ENCODE results near the gene GPR34. TPM values are rescaled to one million over a fixed set of nuclear protein-coding genes. Genes with fewer than 3 reads are reported as not detected.

GPR34 gene
- total RNA-seq, 1 donor from 2014 or later: 33.6 TPM

DNA sequence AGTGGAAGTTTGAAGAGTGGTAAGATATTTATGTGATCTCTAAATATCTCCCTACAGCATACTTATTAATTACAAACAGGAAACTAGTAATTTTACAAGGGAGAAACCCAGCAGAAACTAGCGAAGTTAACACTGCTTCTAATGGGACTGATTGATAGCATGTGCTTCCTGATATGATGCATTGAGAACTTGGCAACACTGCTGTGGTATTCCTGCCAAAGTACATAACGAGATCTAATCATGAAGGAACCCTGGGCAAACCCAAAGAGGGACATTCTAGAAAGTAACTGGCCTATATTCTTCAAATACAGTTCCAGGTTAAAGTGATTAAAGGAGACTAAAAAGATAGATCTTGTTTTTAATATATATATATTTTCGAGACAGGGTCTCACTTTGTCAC is 4.6 kb upstream of the GPR34 start:
- no peaks in the 10 kb centered on the region for H3K36me3 ChIP-seq
- H3K4me3 ChIP-seq: no peak overlapping the region
- H3K27me3 ChIP-seq (ENCODE audit: low read depth): no peaks in the 10 kb centered on the region
- DNase-seq (no peak), ATAC-seq (peak in 1 of 2 donors; percentile 33)
- H3K27ac ChIP-seq: no peak overlapping the region
- H3K9me3 ChIP-seq: no peaks in the 10 kb centered on the region
- intact Hi-C loops (cut with DNase I): no loop called here
- H3K4me1 ChIP-seq: no peaks in the 10 kb centered on the region
- TF ChIP-seq, protein P1, sequence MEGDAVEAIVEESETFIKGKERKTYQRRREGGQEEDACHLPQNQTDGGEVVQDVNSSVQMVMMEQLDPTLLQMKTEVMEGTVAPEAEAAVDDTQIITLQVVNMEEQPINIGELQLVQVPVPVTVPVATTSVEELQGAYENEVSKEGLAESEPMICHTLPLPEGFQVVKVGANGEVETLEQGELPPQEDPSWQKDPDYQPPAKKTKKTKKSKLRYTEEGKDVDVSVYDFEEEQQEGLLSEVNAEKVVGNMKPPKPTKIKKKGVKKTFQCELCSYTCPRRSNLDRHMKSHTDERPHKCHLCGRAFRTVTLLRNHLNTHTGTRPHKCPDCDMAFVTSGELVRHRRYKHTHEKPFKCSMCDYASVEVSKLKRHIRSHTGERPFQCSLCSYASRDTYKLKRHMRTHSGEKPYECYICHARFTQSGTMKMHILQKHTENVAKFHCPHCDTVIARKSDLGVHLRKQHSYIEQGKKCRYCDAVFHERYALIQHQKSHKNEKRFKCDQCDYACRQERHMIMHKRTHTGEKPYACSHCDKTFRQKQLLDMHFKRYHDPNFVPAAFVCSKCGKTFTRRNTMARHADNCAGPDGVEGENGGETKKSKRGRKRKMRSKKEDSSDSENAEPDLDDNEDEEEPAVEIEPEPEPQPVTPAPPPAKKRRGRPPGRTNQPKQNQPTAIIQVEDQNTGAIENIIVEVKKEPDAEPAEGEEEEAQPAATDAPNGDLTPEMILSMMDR (IDR thresholded peaks at IDR 0.05): no peak

DNA sequence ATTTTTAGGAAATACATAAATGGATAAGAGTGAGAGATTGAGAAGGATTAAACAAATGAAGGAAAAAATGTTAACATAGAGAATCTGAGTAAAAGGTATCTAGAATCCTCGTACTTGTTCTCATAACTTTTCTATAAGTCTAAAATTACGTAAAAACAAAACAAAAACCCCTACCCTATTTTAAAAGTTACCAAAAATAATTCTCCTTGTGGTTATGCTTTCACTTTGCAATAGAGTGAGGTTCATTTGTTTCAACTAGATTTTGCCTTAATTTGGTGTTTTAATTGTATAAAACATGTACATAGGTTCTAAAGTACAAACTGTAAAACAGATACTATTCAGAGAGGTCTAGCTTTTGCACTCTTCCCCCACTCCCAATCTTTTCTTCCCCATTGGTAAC is 3.8 kb upstream of the GPR34 start:
- no peak overlapping the region for H3K4me3 ChIP-seq
- intact Hi-C loops (cut with DNase I): no loop called here
- no peaks in the 10 kb centered on the region for H3K36me3 ChIP-seq
- H3K27me3 ChIP-seq (ENCODE audit: low read depth): no peaks in the 10 kb centered on the region
- no peak overlapping the region for H3K27ac ChIP-seq
- TF ChIP-seq, protein P1 (IDR thresholded peaks at IDR 0.05): no peak
- ATAC-seq (no peak), DNase-seq (no peak)
- H3K9me3 ChIP-seq: no peaks in the 10 kb centered on the region
- H3K4me1 ChIP-seq: no peaks in the 10 kb centered on the region

DNA sequence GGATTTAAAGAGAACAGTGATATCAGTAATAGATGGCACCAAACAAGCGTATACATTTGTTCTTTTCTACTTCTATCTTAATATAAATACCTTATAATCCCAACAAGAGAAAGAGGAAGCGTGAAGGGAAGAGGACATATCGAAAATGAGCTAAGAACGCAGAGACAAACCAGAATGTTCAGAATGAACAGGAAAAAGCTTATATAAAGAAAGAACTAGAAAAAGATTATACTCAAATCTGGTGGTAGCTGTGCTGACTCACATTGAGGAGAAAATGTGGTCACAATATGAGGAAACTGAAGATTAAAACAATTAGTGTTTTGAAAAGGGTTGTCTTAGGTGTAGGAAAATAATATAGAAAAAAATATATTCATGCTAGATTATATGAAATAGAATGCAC is 2.0 kb upstream of the GPR34 start:
- no peaks in the 10 kb centered on the region for H3K27me3 ChIP-seq (ENCODE audit: low read depth)
- no peaks in the 10 kb centered on the region for H3K4me1 ChIP-seq
- H3K9me3 ChIP-seq: no peaks in the 10 kb centered on the region
- H3K36me3 ChIP-seq: no peaks in the 10 kb centered on the region
- H3K27ac ChIP-seq: no peak overlapping the region
- ATAC-seq (no peak), DNase-seq (no peak)
- H3K4me3 ChIP-seq: no peak overlapping the region
- intact Hi-C loops (cut with DNase I): no loop called here
- TF ChIP-seq, protein P1 (IDR thresholded peaks at IDR 0.05): no peak

DNA sequence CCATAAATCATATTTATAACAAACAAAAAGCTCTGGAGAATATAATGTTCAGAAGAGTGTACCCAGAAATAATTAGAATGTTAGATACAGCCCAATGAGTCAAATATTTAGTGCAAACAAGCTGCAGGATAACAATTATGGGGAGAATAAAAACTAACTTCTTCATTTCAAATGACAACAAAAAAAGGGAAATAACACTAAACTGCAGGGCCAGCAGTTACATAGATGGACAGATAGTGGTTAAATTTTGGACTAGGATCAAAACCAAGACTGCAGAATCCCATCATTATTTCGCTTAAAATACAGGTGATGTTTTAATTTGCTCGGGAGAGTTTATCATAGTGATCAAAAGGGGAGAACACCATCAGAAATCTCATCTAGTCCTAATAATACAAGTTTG is 617 bp upstream of the GPR34 start:
- intact Hi-C loops (cut with DNase I): no loop called here

DNA sequence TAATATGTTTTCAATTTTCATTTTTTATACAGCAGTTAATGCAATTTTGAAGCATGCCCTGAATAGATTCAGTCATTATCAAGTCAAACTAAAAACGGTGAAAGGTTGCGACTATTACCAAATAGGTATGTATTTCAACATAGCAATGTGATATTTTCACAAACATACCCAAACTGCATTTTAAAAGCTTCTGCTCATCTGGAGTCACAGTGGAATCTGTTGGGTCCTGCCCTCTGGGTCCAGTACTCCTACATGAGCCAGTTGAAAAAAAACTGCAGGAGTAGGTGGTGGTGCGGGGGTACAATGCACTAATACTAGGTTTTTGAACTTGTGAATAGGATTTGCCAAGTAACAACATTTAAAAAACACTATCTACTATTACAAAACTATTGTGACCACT is 938 bp downstream of the GPR34 start:
- no peak overlapping the region for H3K27ac ChIP-seq
- H3K9me3 ChIP-seq: no peaks in the 10 kb centered on the region
- no peaks in the 10 kb centered on the region for H3K36me3 ChIP-seq
- no peak for DNase-seq
- H3K4me3 ChIP-seq: peak overlapping the region; percentile 27
- no peak for ATAC-seq
- TF ChIP-seq, protein P1 (IDR thresholded peaks at IDR 0.05): no peak
- H3K4me1 ChIP-seq: peaks cover 3% of the 10 kb centered on the region
- H3K27me3 ChIP-seq (ENCODE audit: low read depth): no peaks in the 10 kb centered on the region
- intact Hi-C loops (cut with DNase I): no loop called here

More for the DNA sequence above, 617 bp upstream of the GPR34 start:
- Histone ChIP-seq H3K27ac (no peak overlapping the region), H3K4me3 (no peak overlapping the region), H3K9me3 (no peaks in the 10 kb centered on the region), H3K4me1 (peaks cover 3% of the 10 kb centered on the region), H3K36me3 (no peaks in the 10 kb centered on the region), H3K27me3 (ENCODE audit: low read depth) (no peaks in the 10 kb centered on the region)
- DNase-seq (no peak), ATAC-seq (no peak)
- TF ChIP-seq, protein P1 (IDR thresholded peaks at IDR 0.05): no peak
